Measurements from ENCODE around the gene TUBGCP5. TPM values are rescaled to one million over a fixed set of nuclear protein-coding genes. Genes with fewer than 3 reads are reported as not detected.

Gene TUBGCP5
- total and polyA plus RNA-seq, 2 donors (not counting 3 experiments of a cell fraction or from before 2014, with no cell fraction given): 6.7 to 18.6 TPM

DNA sequence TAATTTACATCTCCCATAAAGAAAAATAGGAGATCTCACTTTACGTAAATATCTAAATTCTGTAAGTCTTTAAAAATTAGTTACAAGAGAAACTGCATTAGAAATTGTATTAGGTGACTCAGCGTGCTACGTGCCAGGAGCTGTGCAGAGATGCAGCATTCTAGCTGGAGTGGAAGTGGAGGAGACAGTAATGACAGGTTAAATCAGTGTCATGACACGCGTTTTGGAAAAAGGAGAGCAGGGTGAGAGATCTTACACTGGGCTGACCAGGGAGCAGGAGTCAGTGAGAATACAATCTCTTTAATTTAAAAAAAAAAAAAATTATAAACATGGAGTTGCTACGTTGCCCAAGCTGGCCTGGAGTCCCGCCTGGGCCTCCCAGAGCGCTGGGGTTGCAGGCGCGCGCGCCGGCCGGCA lies 635 bp downstream of the TUBGCP5 start:
- POLR2A ChIA-PET: no interaction called here
- peak overlapping the region; percentile 29 for H3K27ac ChIP-seq (ENCODE audit: insufficient read depth, low read depth, low read length)
- FAIRE-seq: no peak
- CTCF ChIA-PET: interaction anchor here (1.2 to 1.8 kb wide), 3 partner anchors 8 to 151 kb away, joined by 3 to 5 read pairs (median 3); no protein-coding TSS in a partner anchor
- dilution Hi-C loops (cut with MboI; ENCODE audit: extremely low pct_ligation_motif_present, low sequenced_read_pairs) (no loop called here), intact Hi-C loops (cut with micrococcal nuclease) (no loop called here)
- no peaks in the 10 kb centered on the region for H3K9me1 ChIP-seq (replicated peaks; ENCODE audit: control insufficient read depth, extremely low read depth, insufficient read depth, low read length)
- no peaks in the 10 kb centered on the region for H4K20me1 ChIP-seq (replicated peaks; ENCODE audit: control insufficient read depth, extremely low read depth, insufficient read depth, low read length)
- H3K9ac ChIP-seq (replicated peaks; ENCODE audit: extremely low read depth, insufficient read depth, low read length): peak overlapping the region; percentile 81
- BruUV-seq (replicated peaks): no TSS peak
- DNase-seq (ENCODE audit: low read depth, low spot score): peak; percentile 54
- H3K27me3 ChIP-seq (ENCODE audit: control insufficient read depth in 2 of 2, insufficient read depth in 2 of 2, low read length in 2 of 2): no peaks in the 10 kb centered on the region
- H3K4me3 ChIP-seq (replicated peaks in 1 of 3; ENCODE audit: insufficient read depth in 1 of 3, low read depth in 1 of 3, low read length in 3 of 3): peak overlapping the region; percentile 47 to 81 (median 65)
- peaks cover 12% of the 10 kb centered on the region for H3K79me2 ChIP-seq (ENCODE audit: control insufficient read depth, insufficient read depth, low read length)
- no peaks in the 10 kb centered on the region for H3K9me3 ChIP-seq (replicated peaks; ENCODE audit: control insufficient read depth, insufficient read depth, low read length)
- TF ChIP-seq FOS (IDR thresholded peaks at IDR 0.05; ENCODE audit: borderline replicate concordance, insufficient read depth, low read length): peak; percentile 32
- TF ChIP-seq EZH2 (IDR thresholded peaks at IDR 0.05; ENCODE audit: borderline replicate concordance, low read depth, low read length, severe bottlenecking): no peak
- peaks cover 3 to 11% of the 10 kb centered on the region in 2 experiments for H3K36me3 ChIP-seq (ENCODE audit: control insufficient read depth in 2 of 2, extremely low read depth in 1 of 2, insufficient read depth in 2 of 2, low read length in 2 of 2)
- H3K4me2 ChIP-seq (ENCODE audit: insufficient read depth, low read length): peak overlapping the region; percentile 96
- peaks cover 7% of the 10 kb centered on the region for H3K4me1 ChIP-seq (ENCODE audit: control insufficient read depth, extremely low read depth, insufficient read depth, low read length)
- H2AFZ ChIP-seq (ENCODE audit: low read depth, low read length): peak overlapping the region; percentile 51

DNA sequence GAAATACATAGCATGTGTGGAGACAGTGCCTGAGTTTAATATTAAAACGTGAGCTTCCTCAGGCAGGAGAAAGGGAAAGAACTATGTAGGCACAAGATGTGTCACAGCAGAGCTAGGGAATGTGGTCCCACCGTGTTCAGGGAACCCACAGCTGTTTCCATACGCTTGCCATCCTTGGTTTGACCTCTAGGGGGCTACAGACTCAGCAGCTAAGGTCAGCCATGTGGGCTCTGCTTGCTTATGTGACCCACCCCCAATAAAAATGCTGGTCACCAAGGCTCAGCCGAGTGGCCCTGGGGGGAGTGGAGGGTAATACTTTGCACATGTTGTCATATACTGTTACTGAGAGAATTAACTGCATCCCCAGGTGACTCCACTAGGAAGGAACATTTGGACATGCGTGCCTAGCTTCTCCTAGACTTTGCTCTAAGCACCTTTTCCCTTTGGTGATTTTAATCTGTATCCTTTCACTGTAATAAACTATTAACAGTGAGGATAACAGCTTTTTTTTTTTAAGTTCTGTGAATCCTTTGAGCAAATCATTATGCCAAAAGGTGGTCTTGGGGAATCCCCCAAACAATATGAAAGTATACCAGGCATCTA lies 3.3 kb downstream of the TUBGCP5 start:
- Histone ChIP-seq H3K4me1 (ENCODE audit: control insufficient read depth, extremely low read depth, insufficient read depth, low read length) (peaks cover 7% of the 10 kb centered on the region), H3K9me3 (replicated peaks; ENCODE audit: control insufficient read depth, insufficient read depth, low read length) (no peaks in the 10 kb centered on the region), H4K20me1 (replicated peaks; ENCODE audit: control insufficient read depth, extremely low read depth, insufficient read depth, low read length) (no peaks in the 10 kb centered on the region), H3K9ac (replicated peaks; ENCODE audit: extremely low read depth, insufficient read depth, low read length) (no peak overlapping the region), H3K27me3 (ENCODE audit: control insufficient read depth in 2 of 2, insufficient read depth in 2 of 2, low read length in 2 of 2) (no peaks in the 10 kb centered on the region), H3K79me2 (ENCODE audit: control insufficient read depth, insufficient read depth, low read length) (peaks cover 12% of the 10 kb centered on the region), H3K36me3 (ENCODE audit: control insufficient read depth in 2 of 2, extremely low read depth in 1 of 2, insufficient read depth in 2 of 2, low read length in 2 of 2) (peaks cover 3 to 22% of the 10 kb centered on the region in 2 experiments), H3K4me3 (replicated peaks in 1 of 3; ENCODE audit: insufficient read depth in 1 of 3, low read depth in 1 of 3, low read length in 3 of 3) (no peak overlapping the region), H3K4me2 (ENCODE audit: insufficient read depth, low read length) (no peak overlapping the region), H3K27ac (ENCODE audit: insufficient read depth, low read depth, low read length) (peak overlapping the region; percentile 21), H2AFZ (ENCODE audit: low read depth, low read length) (no peak overlapping the region), H3K9me1 (replicated peaks; ENCODE audit: control insufficient read depth, extremely low read depth, insufficient read depth, low read length) (no peaks in the 10 kb centered on the region)
- peak; percentile 46 for DNase-seq (ENCODE audit: low read depth, low spot score)
- no peak for FAIRE-seq
- TF ChIP-seq EZH2 (IDR thresholded peaks at IDR 0.05; ENCODE audit: borderline replicate concordance, low read depth, low read length, severe bottlenecking) (no peak), FOS (IDR thresholded peaks at IDR 0.05; ENCODE audit: borderline replicate concordance, insufficient read depth, low read length) (no peak), MYC (IDR thresholded peaks at IDR 0.05; ENCODE audit: low read depth, low read length) (no peak), POLR2AphosphoS5 (IDR thresholded peaks at IDR 0.05; ENCODE audit: insufficient read depth, low read depth, low read length) (no peak), JUN (IDR thresholded peaks at IDR 0.05; ENCODE audit: borderline replicate concordance, insufficient read depth, insufficient read length, low read depth) (no peak)
- TF ChIP-seq, protein P1, sequence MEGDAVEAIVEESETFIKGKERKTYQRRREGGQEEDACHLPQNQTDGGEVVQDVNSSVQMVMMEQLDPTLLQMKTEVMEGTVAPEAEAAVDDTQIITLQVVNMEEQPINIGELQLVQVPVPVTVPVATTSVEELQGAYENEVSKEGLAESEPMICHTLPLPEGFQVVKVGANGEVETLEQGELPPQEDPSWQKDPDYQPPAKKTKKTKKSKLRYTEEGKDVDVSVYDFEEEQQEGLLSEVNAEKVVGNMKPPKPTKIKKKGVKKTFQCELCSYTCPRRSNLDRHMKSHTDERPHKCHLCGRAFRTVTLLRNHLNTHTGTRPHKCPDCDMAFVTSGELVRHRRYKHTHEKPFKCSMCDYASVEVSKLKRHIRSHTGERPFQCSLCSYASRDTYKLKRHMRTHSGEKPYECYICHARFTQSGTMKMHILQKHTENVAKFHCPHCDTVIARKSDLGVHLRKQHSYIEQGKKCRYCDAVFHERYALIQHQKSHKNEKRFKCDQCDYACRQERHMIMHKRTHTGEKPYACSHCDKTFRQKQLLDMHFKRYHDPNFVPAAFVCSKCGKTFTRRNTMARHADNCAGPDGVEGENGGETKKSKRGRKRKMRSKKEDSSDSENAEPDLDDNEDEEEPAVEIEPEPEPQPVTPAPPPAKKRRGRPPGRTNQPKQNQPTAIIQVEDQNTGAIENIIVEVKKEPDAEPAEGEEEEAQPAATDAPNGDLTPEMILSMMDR (IDR thresholded peaks at IDR 0.05; ENCODE audit: extremely low read depth in 1 of 2, insufficient read depth in 1 of 2, low read depth in 1 of 2, low read length in 2 of 2): peak; percentile 79 to 84
- TF ChIP-seq, protein P2, sequence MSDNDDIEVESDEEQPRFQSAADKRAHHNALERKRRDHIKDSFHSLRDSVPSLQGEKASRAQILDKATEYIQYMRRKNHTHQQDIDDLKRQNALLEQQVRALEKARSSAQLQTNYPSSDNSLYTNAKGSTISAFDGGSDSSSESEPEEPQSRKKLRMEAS (IDR thresholded peaks at IDR 0.05; ENCODE audit: insufficient read depth, insufficient read length): no peak
- no TSS peak for BruUV-seq (replicated peaks)
- POLR2A ChIA-PET: interaction anchor here (0.7 kb wide), 1 partner anchor 12 kb away, joined by 3 read pairs; no protein-coding TSS in a partner anchor
- intact Hi-C loops (cut with micrococcal nuclease): no loop called here
- dilution Hi-C loops (cut with MboI; ENCODE audit: extremely low pct_ligation_motif_present, low sequenced_read_pairs): no loop called here
- CTCF ChIA-PET: interaction anchor here (0.6 to 2.0 kb wide), 16 partner anchors 9 to 198 kb away, joined by 3 to 14 read pairs (median 4); no protein-coding TSS in a partner anchor
